Heart left ventricle (tissue), 16 donors: ENCODE data around the gene NEDD9. TPM values are rescaled to one million over a fixed set of nuclear protein-coding genes. Genes with fewer than 3 reads are reported as not detected.

Experiments
- ATAC-seq, 4 donors: fragments of 200-7000 bp; cut with Tn5 transposase; one replicate each; pipeline ENCODE4 v1.9.1; 2020 to 2022; ENCODE audit warnings: moderate library complexity in 4 of 4, mild to moderate bottlenecking in 3 of 4, moderate number of reproducible peaks in 1 of 4
- DNase-seq, 5 donors: peaks; one replicate each; pipeline ENCODE4 v3.0.0-alpha.2; 2020
- H3K27ac ChIP-seq, 12 donors: fragments of 200-600 bp; sonication (generic) in 4 of 12; one replicate each; pipeline versions ENCODE4 v1.5.0 to v1.8.0; 2016 to 2022; ENCODE audit warnings: mild to moderate bottlenecking in 2 of 12
- H3K27me3 ChIP-seq, 9 donors: fragments of 200-600 bp; sonication (generic) in 2 of 9; one replicate each; pipeline versions ENCODE4 v1.5.1 to v1.8.0; 2016 to 2022; ENCODE audit warnings: mild to moderate bottlenecking in 3 of 9
- H3K36me3 ChIP-seq, 9 donors: fragments of 200-600 bp; sonication (generic) in 2 of 9; one replicate each; pipeline versions ENCODE4 v1.5.0 to v1.8.0; 2018 to 2022; ENCODE audit warnings: mild to moderate bottlenecking in 2 of 9
- H3K4me1 ChIP-seq, 12 donors: fragments of 200-600 bp; sonication (generic) in 4 of 12; one replicate each; pipeline versions ENCODE4 v1.5.0 to v1.8.0; 2016 to 2022; ENCODE audit warnings: mild to moderate bottlenecking in 3 of 12
- H3K4me3 ChIP-seq, 12 donors: fragments of 200-600 bp; sonication (generic) in 4 of 12; one replicate each; pipeline versions ENCODE4 v1.5.0 to v1.8.0; 2017 to 2022; ENCODE audit warnings: mild to moderate bottlenecking in 9 of 12, moderate library complexity in 4 of 12
- H3K9me3 ChIP-seq, 12 donors: fragments of 200-600 bp; sonication (generic) in 4 of 12; one replicate each; pipeline versions ENCODE4 v1.5.0 to v1.8.0; 2016 to 2022; ENCODE audit warnings: mild to moderate bottlenecking in 1 of 12
- POLR2A ChIP-seq, 2 donors: fragments of 450-650 bp; IDR thresholded peaks; one replicate each; pipeline ENCODE4 v1.6.1; 2017; ENCODE audit warnings: antibody characterized with exemption in 2 of 2, mild to moderate bottlenecking in 2 of 2, moderate library complexity in 2 of 2
- WGBS, 4 donors: extraction: QIAGEN DNeasy Blood & Tissue Kit in 2 of 4; methylation state at CpG; one replicate each; pipeline versions ENCODE4 v1.1.5 to v1.1.7; 2013 to 2018; 5-methylcytosine and 5-hydroxymethylcytosine counted together
- intact Hi-C, 10 donors: fragments of 100-400 bp; cut with DNase I; formaldehyde crosslinking; loops; one replicate each; pipeline versions ENCODE4 v1.11.1 to v1.14.2; 2022
- polyA plus RNA-seq, 2 donors: library from polyadenylated mRNA; stranded (reverse); fragments of 200-250 nt; gene quantifications; one replicate each; pipeline ENCODE4 v1.2.3, GENCODE V29; 2013
- total RNA-seq, 9 donors: library from RNA; depleted of rRNA in 2 of 9; stranded (reverse); fragments of >200 nt in 2 of 9; fragmentation: NEBNext Ultra II Directional in 3 of 9; extraction: Animal tissue kit (Norgen Biotek cat#: 25700) in 3 of 9; gene quantifications; one replicate each; pipeline versions ENCODE4 v1.1.0 to v1.2.4, GENCODE V29; 2016 to 2023
- TF ChIP-seq, protein P1 (sequence below), 12 donors: fragments of 200-600 bp; sonication (generic) in 4 of 12; IDR thresholded peaks; one replicate each; pipeline versions ENCODE4 v1.5.0 to v1.8.0; 2018 to 2022; ENCODE audit warnings: antibody characterized with exemption in 12 of 12, mild to moderate bottlenecking in 5 of 12
- donor health status: ischemic (EF 13 %, LVEDD 7.1; RV severe dilation, severe dysfunction).
- donor health status: healthy with polysubstance abuse.
- donor health status: DM: no; HTN: yes; CAD: no.
- donor health status: DM: no; HTN: no; CAD: no.
- donor health status: ischemic (EF 25% LVEDD 6.9; RV normal size, moderate dysfunction).
- donor health status: ischemic (EF 25% LVEDD 5.7; RV mildly dilated, moderate dysfunction).
- donor health status: healthy.
- donor health status: DM: yes; HTN: yes; CAD: no.
- donor health status: ischemic (EF 35%, LVEDD 5.7; RV mildly dilated, moderate dysfunction).
- donor health status: nonischemic (EF 11% LVEDD 7.7; RV severe dilation, severe dysfunction).
- donor health status: DM: yes; HTN: yes; CAD: no.
- donor health status: PGD.
- donor health status: ischemic (EF 29% LVEDD 5.4; RV normal size, mild dysfunction).
- donor health status: nonischemic (EF 23%, LVEDD 6.1; RV moderate dilation, normal function).

The NEDD9 gene
- total and polyA plus RNA-seq, 11 donors = 10.2 to 55.7 (median 20.9) TPM

DNA sequence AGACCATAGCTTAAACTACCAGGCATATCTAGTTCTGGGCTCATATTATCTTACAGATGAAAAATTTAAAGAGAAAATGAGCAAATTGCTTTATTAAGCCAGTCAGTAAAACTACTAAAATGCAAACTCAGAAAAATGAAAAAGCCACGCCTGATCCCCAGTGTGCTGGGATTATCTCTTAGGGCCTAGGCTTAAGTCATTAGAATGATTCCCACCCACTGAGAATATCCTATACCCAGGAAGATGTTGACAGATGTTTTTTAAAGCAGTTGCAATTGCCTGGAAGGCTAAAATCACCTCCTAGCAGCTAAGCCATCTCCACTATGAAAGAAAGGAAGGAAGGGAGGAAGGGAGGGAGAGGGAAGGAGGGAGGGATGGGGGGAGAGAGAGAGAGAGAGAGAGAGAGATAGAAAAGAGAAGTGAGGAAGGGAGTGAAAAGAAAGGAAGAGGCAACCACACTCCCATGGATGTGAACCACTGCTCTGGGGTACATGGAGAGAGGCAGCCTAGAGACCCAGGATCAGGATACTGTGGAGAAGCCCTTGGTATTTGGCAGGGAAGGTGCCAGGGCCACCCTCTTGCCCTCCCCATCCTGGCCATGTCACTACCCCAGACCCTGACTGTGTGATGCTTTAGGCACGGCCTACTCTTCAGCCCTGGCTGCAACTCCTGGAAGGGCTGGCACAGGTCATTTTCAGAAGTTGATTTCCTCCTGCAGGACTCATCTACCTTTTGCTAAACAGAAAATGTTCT, 21.9 kb downstream of the NEDD9 start:
- TF ChIP-seq POLR2A (IDR thresholded peaks at IDR 0.05) = no peak
- TF ChIP-seq, protein P1, sequence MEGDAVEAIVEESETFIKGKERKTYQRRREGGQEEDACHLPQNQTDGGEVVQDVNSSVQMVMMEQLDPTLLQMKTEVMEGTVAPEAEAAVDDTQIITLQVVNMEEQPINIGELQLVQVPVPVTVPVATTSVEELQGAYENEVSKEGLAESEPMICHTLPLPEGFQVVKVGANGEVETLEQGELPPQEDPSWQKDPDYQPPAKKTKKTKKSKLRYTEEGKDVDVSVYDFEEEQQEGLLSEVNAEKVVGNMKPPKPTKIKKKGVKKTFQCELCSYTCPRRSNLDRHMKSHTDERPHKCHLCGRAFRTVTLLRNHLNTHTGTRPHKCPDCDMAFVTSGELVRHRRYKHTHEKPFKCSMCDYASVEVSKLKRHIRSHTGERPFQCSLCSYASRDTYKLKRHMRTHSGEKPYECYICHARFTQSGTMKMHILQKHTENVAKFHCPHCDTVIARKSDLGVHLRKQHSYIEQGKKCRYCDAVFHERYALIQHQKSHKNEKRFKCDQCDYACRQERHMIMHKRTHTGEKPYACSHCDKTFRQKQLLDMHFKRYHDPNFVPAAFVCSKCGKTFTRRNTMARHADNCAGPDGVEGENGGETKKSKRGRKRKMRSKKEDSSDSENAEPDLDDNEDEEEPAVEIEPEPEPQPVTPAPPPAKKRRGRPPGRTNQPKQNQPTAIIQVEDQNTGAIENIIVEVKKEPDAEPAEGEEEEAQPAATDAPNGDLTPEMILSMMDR (IDR thresholded peaks at IDR 0.05) = no peak
- intact Hi-C loops = loop anchor here in 1 of 10 donors (10.0 kb wide), 1 partner anchor 154 kb away; no protein-coding TSS in a partner anchor
- H3K27ac ChIP-seq = peak overlapping the region in 11 of 12 donors; percentile 47 to 93 (median 80)
- no peaks in the 10 kb centered on the region for H3K9me3 ChIP-seq
- DNase-seq (no peak), ATAC-seq (no peak)
- WGBS, 4 donors = 40 to 75% (median 51%) methylated on average over 2 of the region's 2 CpGs
- H3K4me1 ChIP-seq = peaks cover 13 to 100% (median 89%) of the 10 kb centered on the region in 12 donors
- peaks cover 0 to 51% (median 21%) of the 10 kb centered on the region in 9 donors for H3K36me3 ChIP-seq
- no peaks in the 10 kb centered on the region for H3K27me3 ChIP-seq
- no peak overlapping the region for H3K4me3 ChIP-seq

DNA sequence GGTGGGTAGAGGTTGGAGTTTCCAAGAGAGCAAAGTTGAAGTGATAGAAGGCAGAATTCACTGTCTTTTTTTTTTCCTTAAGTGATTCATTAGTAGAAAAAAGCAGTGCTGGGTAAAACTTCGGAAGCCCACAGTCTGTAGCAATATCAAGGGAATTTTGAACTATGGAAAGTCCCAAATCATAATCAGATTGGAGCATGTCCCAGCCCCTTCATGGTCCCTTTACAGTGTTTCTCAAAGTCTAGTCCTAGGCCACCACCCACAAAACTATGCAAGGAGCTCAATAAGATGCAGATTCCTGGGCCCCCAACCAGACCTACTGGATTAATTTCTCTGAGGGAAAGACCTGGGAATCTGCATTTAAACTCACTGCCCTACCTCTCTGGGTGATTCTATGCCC, 22.6 kb downstream of the NEDD9 start:
- Histone ChIP-seq H3K4me3 (no peak overlapping the region), H3K36me3 (peaks cover 0 to 51% (median 26%) of the 10 kb centered on the region in 9 donors), H3K27me3 (no peaks in the 10 kb centered on the region), H3K27ac (peak overlapping the region in 11 of 12 donors; percentile 42 to 93 (median 80)), H3K4me1 (peaks cover 13 to 99% (median 84%) of the 10 kb centered on the region in 12 donors), H3K9me3 (no peaks in the 10 kb centered on the region)
- no peak for ATAC-seq
- intact Hi-C loops = loop anchor here in 1 of 10 donors (10.0 kb wide), 1 partner anchor 155 kb away; no protein-coding TSS in a partner anchor
- TF ChIP-seq POLR2A (IDR thresholded peaks at IDR 0.05) = no peak
- TF ChIP-seq, protein P1 (IDR thresholded peaks at IDR 0.05) = no peak
- no peak for DNase-seq
- 38 to 55% (median 48%) methylated on average over 1 of the region's 1 CpG for WGBS, 4 donors

DNA sequence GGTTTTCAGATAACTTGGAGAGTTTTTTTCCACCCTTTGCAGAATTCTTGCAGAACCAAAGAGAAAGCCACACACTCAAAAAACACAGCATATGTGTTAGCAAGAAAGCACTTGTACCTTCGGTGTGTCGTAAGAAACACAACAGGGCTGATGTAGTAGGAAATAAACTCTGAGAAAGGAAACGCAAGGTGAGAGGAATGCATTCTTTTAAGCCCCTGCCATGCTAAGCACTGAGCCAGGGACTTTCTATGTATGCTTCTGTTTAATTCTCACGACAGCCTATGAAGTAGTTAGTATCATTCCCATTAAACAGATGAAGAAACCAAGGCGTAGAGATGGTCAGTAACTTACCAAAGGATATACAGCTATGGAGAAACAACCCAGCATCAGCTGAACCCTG, 23.1 kb downstream of the NEDD9 start:
- peak overlapping the region in 7 of 12 donors; percentile 42 to 93 (median 82) for H3K27ac ChIP-seq
- no peak for DNase-seq
- ATAC-seq = no peak
- no peaks in the 10 kb centered on the region for H3K27me3 ChIP-seq
- 69 to 80% (median 75%) methylated on average over 5 of the region's 5 CpGs for WGBS, 4 donors
- no peaks in the 10 kb centered on the region for H3K9me3 ChIP-seq
- no peak overlapping the region for H3K4me3 ChIP-seq
- intact Hi-C loops = no loop called here
- peaks cover 0 to 51% (median 30%) of the 10 kb centered on the region in 9 donors for H3K36me3 ChIP-seq
- H3K4me1 ChIP-seq = peaks cover 13 to 96% (median 80%) of the 10 kb centered on the region in 12 donors
- no peak for TF ChIP-seq POLR2A (IDR thresholded peaks at IDR 0.05)
- TF ChIP-seq, protein P1 (IDR thresholded peaks at IDR 0.05) = no peak

DNA sequence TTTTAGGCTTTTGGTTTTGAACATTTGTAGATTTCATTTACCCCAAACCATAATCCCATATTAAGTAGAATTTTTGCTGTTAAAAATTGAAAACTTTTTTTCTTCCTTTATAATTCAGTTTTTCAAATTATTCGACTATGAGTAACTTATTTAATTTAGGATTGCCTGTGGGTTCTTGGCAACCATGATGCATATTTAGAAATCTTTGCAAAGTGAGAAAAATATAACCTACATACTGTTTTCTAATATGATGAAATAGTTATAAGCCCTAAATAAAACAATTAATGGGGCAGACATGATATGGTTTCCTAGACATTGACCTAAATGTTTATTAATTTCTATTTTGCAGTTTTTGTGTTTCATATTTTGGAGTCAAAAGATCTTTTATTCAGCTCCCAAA, 23.6 kb downstream of the NEDD9 start:
- Histone ChIP-seq H3K36me3 (peaks cover 0 to 51% (median 34%) of the 10 kb centered on the region in 9 donors), H3K9me3 (no peaks in the 10 kb centered on the region), H3K4me1 (peaks cover 13 to 91% (median 76%) of the 10 kb centered on the region in 12 donors), H3K4me3 (no peak overlapping the region), H3K27ac (peak overlapping the region in 5 of 12 donors; percentile 80 to 93 (median 82)), H3K27me3 (no peaks in the 10 kb centered on the region)
- DNase-seq = no peak
- no peak for ATAC-seq
- TF ChIP-seq POLR2A (IDR thresholded peaks at IDR 0.05) = no peak
- TF ChIP-seq, protein P1 (IDR thresholded peaks at IDR 0.05) = no peak
- intact Hi-C loops = no loop called here
- 68 to 75% (median 72%) methylated on average over 1 of the region's 1 CpG for WGBS, 4 donors
